Hematopoietic multipotent progenitor cell treated with erythropoietin and hydrocortisone succinate and interleukin-3 and kit ligand, for 6 days (in vitro differentiated cells): ENCODE data around the gene ST6GALNAC4.
A peak's percentile ranks its signal among the peaks of the same experiment; 100 is the strongest.

Source experiments
- DNase-seq: peaks from one replicate; pipeline ENCODE4 v3.0.0-alpha.2; 2015

Gene ST6GALNAC4

DNA sequence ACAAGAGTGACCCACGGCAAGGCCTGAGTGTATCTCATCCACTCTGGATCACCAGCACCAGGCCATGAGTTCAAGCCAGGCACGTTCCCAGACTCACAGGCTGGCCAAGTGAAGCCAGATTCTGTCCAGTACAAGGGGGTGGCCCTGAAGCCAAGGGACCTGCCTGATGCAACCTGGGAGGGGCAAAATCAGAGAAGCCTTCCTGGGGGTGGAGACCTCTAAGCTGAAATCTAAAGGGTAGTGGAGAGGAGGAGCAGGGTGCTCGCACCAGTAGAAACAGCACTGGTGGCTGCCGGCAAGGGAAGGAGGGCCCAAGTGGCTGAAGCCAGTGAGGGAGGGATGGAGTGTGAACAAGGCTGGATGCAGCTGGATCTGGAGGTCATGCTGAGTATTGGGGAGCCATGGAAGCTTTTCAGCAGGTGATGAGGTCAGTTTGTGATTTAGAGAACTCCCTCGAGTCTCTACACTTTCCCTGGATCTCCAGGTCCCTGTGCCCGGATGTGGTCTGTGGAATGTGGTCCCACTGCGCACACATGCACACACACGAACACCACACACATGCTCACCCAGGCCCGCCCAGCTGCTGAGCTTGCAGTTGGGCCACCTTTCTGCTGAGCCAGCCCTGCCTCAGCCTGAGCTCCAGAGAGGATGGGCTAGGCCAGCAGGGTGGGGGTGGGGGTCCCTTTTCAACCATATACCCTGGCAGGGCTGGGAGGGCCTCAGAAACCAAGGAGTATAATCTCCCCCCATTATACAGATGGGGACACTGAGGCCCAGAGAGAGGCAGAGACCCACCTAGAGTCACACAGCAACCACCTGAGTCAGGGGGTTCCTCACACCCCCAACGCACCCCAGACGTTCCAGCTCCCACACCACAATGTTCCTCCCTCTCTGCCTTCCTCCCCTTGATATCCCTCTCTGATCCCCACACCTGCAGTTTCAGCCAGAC is 12.1 kb upstream of the ST6GALNAC4 start:
- no peak for DNase-seq

DNA sequence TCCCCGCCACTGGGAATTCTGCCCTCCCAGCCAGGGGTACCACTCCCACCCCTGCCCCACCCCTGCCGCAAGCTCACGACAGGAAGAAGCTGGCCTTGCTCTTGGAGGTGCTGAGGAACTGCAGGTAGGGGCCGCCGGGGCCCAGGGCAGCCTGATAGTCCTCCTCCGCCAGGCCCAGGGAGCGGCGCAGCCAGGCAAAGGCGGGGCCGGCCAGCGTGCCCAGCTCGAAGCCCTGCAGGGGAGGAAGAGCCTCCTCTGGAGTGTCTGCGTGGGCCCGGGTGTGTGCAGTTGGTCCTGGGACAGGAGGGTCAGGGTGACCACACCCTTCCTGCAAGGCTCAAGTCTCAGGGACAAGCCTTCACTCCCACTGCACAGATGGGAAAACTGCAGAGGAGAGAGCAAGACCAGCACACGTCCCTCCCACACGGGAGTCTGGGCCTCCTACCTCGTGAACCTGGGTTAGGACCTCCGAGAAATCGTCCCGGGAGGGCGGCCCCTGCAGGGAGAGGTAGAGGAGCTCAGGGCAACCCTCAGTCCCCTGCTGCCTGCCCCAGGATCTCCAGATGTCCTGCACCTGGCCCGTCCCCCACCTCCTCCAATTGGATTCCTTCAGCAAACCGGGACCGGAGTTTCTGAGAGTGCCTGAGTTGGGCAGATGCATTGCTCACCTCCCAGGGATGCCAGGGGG is 11.3 kb upstream of the ST6GALNAC4 start:
- DNase-seq: no peak

DNA sequence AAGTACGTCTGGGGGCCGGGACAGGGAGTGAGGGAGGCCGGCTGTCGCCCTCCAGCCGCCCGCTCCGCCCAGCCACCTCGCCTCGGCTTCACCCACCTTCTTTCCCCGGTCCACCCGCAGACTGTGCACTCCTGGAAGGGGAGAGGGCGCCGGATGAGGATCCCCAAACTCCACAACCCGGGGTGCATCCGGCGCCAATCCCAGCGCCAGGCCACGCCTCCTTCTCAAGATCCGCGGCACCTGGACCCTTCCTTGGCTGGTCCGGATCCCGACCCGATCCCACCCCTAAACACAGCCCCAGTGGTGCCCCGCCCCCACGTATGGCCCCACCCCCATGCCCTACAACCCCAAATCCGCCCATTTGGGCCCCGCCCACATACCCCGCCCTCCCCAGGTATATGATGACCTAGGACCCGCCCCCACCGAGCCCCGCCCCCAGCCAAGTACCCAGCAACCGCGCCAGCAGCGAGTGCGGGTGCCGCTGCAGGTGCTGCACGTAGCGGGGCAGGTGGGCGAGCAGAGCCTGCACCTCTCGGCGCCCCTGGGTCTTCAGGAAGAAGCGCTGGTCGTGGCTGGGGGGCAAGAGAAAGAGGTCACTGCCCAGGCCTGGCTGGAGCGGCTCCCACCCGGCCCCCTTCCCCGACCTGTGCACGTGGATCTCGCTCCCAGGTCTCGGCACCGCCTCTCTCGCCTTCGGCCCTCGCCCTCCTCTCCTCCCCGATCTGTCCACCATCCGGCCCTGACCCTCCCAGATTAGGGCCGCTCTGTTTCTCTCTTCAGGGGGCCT is 10.6 kb upstream of the ST6GALNAC4 start:
- no peak for DNase-seq

DNA sequence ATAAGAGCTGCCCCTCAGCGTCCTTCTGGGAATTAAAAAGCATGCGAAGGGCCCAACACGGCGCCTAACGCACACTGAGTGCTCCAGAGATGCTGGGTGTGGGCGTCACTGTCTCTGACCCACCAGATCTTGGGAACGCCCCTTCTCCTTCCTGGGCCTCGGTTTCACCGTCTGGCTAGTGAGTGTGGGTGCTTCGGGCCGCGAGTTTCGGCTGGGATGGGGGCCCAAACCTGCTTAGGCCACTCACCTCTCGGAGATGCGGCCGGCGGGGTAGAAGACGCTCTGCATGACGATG is 10.0 kb upstream of the ST6GALNAC4 start:
- no peak for DNase-seq

DNA sequence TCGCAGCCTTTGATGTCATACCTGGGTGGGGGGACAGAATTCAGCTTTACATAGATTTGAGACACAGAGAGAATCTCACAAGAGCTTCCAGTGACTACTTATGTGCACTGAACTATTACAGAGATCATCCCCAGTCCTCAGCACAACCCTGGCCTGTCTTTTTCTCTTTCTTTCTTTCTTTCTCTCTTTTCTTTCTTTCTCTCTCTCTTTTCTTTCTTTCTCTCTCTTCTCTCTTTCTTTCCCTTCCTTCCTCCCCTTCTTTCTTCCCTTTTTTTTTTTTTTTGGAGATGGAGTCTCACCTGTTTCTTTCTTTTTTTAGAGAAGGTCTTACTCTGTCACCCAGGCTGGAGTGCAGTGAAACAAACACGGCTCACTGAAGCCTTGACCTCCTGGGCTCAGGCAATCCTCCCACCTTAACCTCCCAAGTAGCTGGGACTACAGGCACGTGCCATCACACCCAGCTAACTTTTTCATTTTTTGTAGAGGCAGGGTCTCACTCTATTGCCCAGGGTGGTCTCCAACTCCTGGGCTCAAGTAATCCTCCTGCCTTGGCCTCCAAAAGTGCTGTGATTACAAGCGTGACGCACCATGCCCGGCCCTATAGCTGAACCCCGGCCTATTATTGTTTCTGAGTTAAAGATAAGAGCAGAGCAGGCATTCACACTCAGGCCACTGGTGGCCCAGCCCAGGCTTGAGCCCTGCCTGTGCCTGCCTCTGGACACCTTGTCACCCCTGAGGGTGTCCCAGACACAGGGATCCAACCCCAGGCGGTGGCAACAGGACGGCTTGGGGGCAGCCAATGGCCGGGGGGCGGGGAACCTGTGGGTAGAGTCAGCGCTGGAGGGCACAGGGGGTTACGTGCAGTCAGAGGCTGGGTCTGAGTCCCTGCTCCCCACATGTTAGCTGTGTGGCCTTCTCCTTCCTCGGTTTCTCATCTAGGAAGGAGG is 9.4 kb upstream of the ST6GALNAC4 start:
- DNase-seq: no peak

DNA sequence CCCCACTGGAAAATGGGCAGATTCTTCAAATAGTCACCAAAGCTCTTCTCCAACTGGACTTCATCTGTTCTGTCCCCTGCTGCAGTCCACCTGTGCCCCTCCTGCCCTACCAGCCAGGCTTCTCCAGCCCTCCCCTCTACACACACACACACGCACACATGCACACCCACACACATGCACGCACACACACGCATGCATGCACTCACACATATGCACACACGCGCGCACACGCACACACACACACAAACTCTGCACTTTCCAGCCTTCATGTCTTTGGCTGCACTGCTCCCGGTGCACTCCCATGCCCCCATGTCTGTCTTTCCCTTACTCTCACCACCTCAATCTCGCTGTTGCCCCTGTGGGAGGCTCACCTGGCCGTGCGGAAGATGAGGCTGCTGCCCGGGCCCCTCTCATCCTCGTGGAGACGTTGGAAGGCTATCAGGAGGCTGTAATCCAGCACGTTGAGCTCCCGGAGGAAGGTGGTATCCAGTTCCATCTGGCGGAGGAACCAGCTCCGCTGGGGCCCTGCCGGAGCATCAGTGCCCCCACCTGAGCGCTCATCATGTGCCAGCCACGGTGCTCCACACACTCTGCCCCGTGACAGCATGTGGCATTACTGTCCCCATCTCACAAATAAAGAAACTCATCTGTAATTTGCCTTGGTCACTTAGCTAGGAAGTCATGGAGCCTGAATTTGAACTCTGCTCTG is 8.0 kb upstream of the ST6GALNAC4 start:
- no peak for DNase-seq

DNA sequence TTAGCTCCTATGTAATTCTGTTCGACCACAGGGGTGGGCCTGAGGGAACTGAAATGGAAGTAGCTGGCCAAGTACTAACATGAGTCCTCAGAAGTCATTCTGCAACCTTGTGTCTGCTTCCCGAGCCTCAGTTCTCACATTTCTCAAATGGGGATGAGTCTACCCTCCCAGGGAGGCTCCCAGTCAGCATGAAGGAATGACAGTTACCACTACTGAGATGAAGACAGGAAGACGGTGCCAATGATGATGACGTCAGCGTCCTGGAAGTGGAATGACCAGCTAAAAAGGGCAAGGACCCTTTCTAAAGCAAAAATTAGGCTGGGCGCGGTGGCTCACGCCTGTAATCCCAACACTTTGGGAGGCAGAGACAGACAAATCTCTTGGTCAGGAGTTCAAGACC is 6.9 kb upstream of the ST6GALNAC4 start:
- DNase-seq: no peak

DNA sequence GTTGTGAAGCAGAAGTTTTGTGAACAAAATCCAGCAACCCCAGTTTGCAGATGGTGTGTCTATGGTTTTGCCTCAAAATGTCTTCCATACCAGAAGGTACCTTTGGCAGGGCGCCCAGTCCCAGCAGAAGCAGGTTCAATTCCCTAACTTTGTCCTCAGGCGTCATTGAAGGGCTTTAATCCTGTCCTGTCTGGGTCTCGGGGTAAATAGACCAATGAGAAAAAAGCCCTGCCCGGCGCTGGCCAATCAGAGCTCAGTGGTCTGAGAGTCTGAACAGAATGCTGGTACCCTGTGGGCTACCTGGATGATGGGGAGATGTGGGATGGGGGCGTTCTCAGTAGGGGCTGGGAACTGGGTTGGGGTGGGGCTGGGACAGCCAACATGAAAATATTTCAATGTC is 6.2 kb upstream of the ST6GALNAC4 start:
- DNase-seq: no peak

DNA sequence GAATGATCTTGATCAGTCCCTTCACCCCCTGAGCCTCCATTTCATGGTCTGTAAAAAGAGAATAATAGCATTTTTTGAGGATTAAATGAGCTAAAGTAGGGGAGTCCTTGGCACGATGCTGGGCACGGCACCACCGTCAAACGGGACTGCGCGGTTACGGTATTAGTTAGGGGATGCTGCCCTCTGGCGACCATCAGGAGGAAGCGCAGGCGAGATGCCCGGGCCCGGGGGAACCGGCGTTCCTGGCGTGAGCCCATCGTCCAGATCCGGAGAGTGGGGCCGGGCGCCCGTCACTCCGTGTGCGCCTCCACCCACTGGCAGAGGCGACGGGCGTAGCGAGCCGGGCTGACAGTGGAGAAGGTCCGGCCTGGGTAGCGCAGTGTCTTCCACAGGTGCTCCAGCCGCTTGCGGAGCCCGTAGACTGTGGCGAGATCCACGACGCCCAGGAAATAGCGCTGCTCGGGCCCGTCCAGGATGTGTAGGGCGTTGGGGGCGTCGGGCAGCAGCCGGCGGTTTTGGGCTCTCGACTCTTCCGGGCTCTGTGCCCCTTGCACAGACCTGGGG is 4.8 kb upstream of the ST6GALNAC4 start:
- peak; percentile 80 for DNase-seq

DNA sequence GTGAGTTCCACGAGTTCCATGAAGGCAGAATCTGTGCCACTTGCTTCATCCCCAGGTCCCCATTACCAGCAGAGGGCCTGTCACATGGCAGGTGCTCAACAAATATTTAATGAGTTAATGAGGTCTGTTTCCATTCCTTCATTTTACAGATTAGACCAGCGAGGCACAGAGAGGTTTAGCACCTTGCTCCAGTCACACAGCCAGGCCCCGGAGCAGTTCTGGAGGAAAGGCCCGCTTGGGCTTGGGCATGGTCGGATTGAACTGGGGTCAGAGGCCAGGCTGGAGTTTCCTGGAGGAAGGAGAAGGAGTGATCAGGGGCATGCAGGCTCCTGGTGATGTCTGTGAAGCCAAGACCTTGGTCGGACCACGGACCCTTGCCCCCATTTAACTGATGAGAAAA is 4.0 kb upstream of the ST6GALNAC4 start:
- no peak for DNase-seq

DNA sequence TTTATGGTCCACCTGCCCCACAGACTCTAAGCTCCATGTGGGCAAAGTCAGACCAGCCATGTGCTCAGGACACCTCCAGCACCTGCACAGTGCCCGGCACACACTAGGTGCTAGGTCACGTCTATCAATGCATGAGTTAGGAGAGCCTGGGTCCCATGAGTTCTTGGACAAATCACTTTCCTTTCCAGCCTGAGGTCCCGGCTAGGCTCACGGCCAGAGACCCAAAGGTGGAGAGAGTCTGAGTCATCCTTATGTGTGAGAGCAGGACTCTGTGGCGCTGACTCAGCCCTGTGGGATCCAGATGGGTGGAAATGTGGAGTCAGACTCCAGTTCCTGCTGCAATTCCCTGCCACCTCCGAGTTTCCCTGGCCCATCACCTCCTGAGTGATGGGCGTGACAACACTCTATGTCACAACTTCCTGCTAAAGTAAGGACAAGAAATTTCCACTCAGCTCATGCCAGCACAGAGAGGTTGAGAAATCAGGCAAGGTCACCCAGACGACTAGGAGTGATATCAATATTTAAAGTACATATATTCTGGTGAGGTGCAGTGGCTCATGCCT is 2.5 kb upstream of the ST6GALNAC4 start:
- DNase-seq: no peak

DNA sequence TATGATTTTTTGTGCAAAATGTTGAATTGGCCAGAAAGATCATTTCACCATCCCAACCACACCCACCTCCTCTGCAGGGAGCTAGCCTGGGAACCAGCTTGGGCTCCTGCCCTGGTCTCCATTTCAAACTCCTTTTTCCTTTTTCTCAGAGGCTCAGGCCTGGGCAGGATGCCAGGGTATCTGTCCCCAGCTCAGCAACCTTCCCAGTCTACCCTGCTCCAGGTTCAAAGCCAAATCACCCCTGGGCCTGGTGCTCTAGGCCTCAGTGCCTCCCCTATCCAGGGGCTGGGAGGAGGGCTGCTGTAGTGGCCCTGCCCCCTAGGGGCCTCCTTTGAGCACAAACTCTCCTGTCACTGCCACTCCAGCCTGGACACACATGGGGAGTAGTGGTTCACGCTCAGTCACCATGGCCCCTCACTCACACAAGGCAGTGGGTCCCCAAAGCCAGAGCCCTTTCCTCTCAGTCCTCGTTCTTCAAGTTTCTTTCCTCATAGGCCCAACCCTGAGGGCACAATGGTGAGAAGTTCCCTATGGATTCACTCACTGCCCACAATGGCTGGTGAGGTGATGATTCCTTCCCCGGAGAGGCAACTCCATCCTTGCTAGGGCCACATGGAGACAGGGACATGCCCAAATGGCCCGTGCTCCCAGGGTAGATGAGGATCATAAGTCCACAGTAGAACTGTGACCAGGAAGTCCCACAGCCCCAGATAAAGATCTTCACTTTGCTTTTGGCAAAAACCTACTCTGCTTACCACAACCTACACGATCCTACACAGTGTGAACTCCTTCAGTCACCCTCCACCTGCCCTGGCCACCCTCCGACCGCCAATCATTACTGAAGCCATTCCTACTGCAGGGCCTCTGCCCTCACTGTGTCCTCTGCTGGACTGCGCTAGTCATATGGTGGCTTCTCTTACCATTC is 1.6 kb upstream of the ST6GALNAC4 start:
- peak; percentile 75 for DNase-seq

DNA sequence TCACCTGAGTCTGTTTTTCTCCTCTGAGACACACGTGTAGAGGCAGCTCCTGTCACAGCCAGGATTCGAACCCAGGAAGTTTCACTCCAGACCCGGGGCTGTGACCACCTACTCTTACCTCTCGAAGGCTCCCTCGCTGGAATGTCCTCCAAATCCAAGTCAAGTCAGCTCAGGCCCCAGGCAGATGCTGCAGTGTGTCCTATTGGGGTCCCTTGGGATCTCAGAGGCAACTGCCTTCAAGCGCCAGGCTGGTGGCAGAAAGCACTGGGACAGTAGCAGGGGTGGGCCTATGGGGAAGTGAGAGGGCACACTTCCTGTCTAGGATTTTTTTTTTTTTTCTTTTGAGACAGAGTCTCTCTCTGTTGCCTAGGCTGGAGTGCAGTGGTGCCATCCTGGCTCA is 762 bp upstream of the ST6GALNAC4 start:
- no peak for DNase-seq

DNA sequence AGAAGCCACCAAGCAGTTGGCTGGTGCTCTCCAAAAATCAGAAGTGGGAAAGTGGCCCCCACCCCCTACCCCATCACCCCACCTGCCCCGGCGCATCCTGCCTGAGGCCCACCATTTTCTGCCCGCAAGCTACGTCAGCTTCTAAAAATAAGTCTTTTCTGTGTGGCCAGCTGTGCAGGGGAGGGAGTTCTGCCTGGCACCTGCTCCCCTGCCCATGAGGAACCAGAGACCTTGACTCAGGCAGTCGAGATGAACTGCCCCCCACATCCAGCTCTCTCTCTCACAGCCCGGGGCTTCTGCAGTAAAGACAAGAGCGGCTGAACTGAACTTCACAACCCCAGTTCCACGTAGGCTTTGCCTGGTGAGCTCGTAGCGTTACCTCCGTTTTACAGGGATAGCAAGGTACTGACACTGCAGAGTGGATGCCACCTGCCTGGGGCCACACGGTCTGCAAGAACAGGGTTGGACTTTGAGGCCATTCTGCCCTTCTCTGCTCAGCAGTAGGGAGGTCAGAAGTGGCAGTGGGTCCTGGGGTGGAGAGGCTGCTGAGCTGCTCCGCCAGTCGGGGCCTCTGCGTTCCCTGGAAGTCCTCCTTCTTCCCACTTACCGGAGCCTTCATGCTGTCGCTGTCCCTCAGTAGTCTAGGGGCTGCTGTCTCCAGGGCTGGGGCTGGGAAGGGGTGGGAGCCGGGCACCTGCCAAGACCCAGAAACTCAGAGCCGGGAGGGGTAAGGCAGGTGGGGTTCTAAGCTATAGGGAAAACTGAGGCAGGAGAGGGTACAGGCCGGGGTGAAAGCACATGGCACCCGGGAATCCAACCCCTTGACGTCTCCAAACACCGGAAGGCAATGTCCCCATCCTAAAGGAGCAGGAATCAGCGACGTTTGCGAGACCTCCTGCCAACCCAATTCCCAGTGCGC is 781 bp downstream of the ST6GALNAC4 start:
- DNase-seq: no peak

DNA sequence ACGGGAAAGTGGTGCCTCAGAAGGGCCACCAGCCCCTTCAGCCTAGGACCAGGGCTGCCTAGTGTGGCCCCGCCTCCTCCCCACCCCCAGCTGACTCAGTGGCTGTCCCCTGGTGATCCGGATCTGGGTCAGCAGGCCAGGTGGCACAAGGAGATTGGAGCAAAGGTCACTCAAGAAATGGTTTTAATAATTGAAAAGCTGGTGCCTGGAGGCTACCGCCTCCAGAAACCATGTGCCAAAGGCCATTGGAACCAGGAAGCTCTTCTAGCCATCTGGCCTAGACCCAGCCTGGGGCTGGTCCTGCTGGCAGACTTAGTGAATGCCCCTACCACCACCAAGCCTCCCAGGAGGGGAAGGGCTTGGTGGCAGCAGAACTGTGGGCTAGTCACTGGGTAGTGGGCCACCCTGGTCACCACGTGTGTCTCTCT is 1.5 kb downstream of the ST6GALNAC4 start:
- DNase-seq: peak; percentile 59

DNA sequence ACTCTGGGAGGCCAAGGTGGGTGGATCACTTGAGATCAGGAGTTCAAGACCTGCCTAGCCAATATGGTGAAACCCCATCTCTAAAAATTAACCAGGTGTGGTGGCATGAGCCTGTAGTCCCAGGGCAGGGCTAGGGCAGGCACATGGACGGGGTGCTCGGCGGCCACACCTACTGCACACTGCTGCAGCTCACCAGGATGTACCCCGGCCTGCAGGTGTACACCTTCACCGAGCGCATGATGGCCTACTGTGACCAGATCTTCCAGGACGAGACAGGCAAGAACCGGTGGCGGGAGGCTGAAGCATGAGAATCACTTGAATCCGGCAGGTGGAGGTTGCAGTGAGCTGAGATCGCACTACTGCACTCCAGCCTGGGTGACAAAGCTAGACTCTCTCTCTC is 3.2 kb downstream of the ST6GALNAC4 start:
- no peak for DNase-seq

DNA sequence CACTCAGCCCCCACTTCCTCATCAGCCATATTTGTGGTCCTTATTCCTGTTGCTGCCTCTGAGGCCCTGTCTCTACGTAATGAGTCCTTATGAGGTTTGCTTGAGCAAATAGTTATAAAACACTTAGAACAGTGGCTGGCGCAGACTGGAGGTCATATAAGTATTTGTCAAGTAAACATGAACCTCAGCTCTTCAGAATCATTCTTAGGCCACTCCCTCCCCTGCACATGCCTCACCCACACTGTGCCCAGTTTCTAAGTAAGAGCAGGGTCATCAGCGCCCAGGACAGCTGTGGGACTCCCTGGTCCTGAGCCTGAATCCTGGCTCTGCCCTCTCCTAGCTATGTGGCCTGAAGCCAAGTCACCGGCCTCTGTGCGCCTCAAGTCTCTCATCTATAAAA is 4.0 kb downstream of the ST6GALNAC4 start:
- no peak for DNase-seq

DNA sequence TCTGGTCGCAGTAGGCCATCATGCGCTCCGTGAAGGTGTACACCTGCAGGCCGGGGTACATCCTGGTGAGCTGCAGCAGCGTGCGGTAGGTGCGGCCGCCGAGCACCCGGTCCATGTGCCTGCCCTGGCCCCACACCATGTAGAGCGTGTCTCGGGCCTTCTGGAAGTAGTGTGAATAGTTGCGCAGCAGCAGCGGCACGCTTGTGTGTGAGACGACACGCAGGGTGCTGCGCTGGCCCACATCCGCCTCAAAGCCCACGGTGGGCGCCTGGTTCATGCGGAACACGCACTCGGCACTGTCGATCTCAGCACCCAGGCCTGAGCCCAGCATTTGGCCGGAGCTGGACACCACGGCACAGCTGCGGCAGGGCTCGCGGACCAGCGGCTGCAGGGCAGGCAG is 4.5 kb downstream of the ST6GALNAC4 start:
- no peak for DNase-seq
